Gastroesophageal sphincter (tissue), 4 donors: ENCODE data around the gene APBA1. TPM values are rescaled to one million over a fixed set of nuclear protein-coding genes. Genes with fewer than 3 reads are reported as not detected.

Experiments used
- ATAC-seq: fragments of 150-250 bp; one replicate; pipeline ENCODE4 v1.9.1; 2016; ENCODE audit warnings: mild to moderate bottlenecking, moderate library complexity
- H3K27ac ChIP-seq, 4 donors: fragments of 200-600 bp; sonication (generic) in 3 of 4; 1 replicate in 3 of 4; 2 replicates in 1 of 4; pipeline ENCODE4 v1.5.1; 2016 to 2019
- H3K27me3 ChIP-seq: fragments of 200-600 bp; sonication (generic); one replicate; pipeline ENCODE4 v1.5.1; 2019
- H3K36me3 ChIP-seq, 2 donors: fragments of 200-600 bp; sonication (generic); one replicate each; pipeline ENCODE4 v1.5.1; 2019; ENCODE audit warnings: control low read depth in 1 of 2
- H3K4me1 ChIP-seq, 3 donors: fragments of 200-600 bp; sonication (generic); 1 replicate in 2 of 3; 2 replicates in 1 of 3; pipeline ENCODE4 v1.5.1; 2016 to 2019; ENCODE audit warnings: control low read depth in 2 of 3
- H3K4me3 ChIP-seq, 2 donors: fragments of 200-600 bp; sonication (generic); one replicate each; pipeline ENCODE4 v1.5.1; 2019; ENCODE audit warnings: mild to moderate bottlenecking in 1 of 2, moderate library complexity in 1 of 2
- H3K9me3 ChIP-seq, 3 donors: fragments of 200-600 bp; sonication (generic); one replicate each; pipeline ENCODE4 v1.5.1; 2017 to 2019; ENCODE audit warnings: control low read depth in 2 of 3
- EP300 ChIP-seq: sonication (generic); formaldehyde crosslinking; IDR thresholded peaks from one replicate; pipeline ENCODE4 v1.6.1; 2017; ENCODE audit warnings: antibody characterized with exemption, mild to moderate bottlenecking
- POLR2A ChIP-seq, 2 donors: fragments of 450-650 bp; IDR thresholded peaks; one replicate each; pipeline ENCODE4 v1.6.1; 2017; ENCODE audit warnings: antibody characterized with exemption in 2 of 2, mild to moderate bottlenecking in 2 of 2, moderate library complexity in 1 of 2
- POLR2AphosphoS5 ChIP-seq: sonication (generic); formaldehyde crosslinking; IDR thresholded peaks from one replicate; pipeline ENCODE4 v1.6.1; 2017; ENCODE audit warnings: antibody characterized with exemption
- WGBS, 2 donors: methylation state at CpG; one replicate each; pipeline ENCODE4 v1.1.5; 2018; ENCODE audit warnings: low coverage in 1 of 2; 5-methylcytosine and 5-hydroxymethylcytosine counted together
- total RNA-seq, 4 donors: library from RNA; depleted of rRNA; stranded (reverse); fragments of >200 nt; gene quantifications; one replicate each; pipeline ENCODE4 v1.1.0, GENCODE V29; 2016
- TF ChIP-seq, protein P1 (sequence below), 4 experiments: fragments of 200-600 bp in 2 of 4; fragments of 450-650 bp in 2 of 4; sonication (generic) in 1 of 4; IDR thresholded peaks; one replicate each; pipeline ENCODE4 v1.5.1; 2017 to 2019; ENCODE audit warnings: antibody characterized with exemption in 4 of 4, mild to moderate bottlenecking in 2 of 4, moderate library complexity in 2 of 4

The APBA1 gene
- total RNA-seq, 4 donors from 2014 or later: 4.7 to 10.5 (median 5.8) TPM

DNA sequence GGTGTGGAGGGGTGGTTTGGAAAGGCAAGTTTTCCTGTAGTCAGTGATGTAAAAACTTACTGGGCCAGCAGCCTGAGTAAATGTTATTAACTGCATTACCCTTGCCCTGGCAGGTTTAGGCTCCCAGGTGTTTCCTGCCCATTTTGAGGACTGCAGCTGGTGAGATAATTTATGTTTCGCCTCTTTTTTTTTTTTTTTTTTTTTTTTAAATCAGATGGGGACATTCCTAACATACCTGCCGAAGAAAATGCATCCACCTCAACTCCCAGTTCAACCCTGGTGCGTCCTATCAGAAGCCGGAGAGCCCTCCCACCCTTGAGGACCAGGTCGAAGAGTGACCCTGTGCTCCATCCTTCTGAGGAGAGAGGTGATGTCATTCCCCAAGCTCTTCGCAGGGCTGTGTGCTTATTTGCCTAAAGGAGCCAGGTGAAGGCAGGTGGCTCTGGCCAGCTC, 286.6 kb downstream of the APBA1 start:
- Histone ChIP-seq H3K36me3 (peaks cover 0 to 66% of the 10 kb centered on the region in 2 donors), H3K4me3 (no peak overlapping the region), H3K4me1 (peaks cover 0 to 17% (median 5%) of the 10 kb centered on the region in 3 donors), H3K27me3 (no peaks in the 10 kb centered on the region), H3K9me3 (no peaks in the 10 kb centered on the region), H3K27ac (no peak overlapping the region)
- WGBS, 2 donors: 8% methylated on average over 2 of the region's 6 CpGs; no CpG with 5 or more reads in 1 of the 2 donors
- TF ChIP-seq, protein P1, sequence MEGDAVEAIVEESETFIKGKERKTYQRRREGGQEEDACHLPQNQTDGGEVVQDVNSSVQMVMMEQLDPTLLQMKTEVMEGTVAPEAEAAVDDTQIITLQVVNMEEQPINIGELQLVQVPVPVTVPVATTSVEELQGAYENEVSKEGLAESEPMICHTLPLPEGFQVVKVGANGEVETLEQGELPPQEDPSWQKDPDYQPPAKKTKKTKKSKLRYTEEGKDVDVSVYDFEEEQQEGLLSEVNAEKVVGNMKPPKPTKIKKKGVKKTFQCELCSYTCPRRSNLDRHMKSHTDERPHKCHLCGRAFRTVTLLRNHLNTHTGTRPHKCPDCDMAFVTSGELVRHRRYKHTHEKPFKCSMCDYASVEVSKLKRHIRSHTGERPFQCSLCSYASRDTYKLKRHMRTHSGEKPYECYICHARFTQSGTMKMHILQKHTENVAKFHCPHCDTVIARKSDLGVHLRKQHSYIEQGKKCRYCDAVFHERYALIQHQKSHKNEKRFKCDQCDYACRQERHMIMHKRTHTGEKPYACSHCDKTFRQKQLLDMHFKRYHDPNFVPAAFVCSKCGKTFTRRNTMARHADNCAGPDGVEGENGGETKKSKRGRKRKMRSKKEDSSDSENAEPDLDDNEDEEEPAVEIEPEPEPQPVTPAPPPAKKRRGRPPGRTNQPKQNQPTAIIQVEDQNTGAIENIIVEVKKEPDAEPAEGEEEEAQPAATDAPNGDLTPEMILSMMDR (IDR thresholded peaks at IDR 0.05): no peak
- TF ChIP-seq EP300 (no peak), POLR2AphosphoS5 (no peak), POLR2A (IDR thresholded peaks at IDR 0.05) (no peak)
- ATAC-seq: no peak

DNA sequence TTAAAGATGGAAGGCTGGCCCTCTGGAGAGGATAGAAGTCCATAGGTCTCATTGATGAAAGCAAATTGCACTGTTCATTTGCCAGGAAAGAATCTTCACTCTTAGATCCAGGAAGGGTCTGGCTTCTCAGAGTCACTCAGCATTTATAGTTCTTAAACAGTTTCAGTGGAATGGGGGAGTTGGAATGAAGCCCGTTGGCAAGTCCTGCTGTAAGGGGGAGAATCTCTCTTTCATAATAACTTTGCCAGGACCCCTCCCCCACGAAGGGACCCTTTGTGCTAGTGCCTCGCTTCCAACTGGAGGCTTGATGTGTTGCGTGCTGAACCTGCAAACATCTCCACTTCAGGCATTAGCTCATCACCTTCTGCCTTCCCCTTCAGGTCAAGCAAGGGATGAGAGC, 290.0 kb downstream of the APBA1 start:
- no peak for ATAC-seq
- peaks cover 5 to 43% (median 10%) of the 10 kb centered on the region in 3 donors for H3K4me1 ChIP-seq
- no peaks in the 10 kb centered on the region for H3K27me3 ChIP-seq
- H3K36me3 ChIP-seq: peaks cover 0 to 42% of the 10 kb centered on the region in 2 donors
- H3K9me3 ChIP-seq: no peaks in the 10 kb centered on the region
- TF ChIP-seq, protein P1 (IDR thresholded peaks at IDR 0.05): no peak
- no peak for TF ChIP-seq POLR2A (IDR thresholded peaks at IDR 0.05)
- no peak for TF ChIP-seq POLR2AphosphoS5
- H3K27ac ChIP-seq: no peak overlapping the region
- no peak overlapping the region for H3K4me3 ChIP-seq
- 52% methylated on average over 2 of the region's 4 CpGs; no CpG with 5 or more reads in 1 of the 2 donors for WGBS, 2 donors

GRCh38 chr9:69380811-69381210, 291.4 kb downstream of the APBA1 start:
- no peaks in the 10 kb centered on the region for H3K27me3 ChIP-seq
- no peak overlapping the region for H3K4me3 ChIP-seq
- H3K27ac ChIP-seq: peak overlapping the region in 3 of 4 donors; percentile 14 to 27 (median 23)
- ATAC-seq: no peak
- no peaks in the 10 kb centered on the region for H3K9me3 ChIP-seq
- TF ChIP-seq, protein P1 (IDR thresholded peaks at IDR 0.05): no peak
- no peak for TF ChIP-seq POLR2AphosphoS5
- no peak for TF ChIP-seq POLR2A (IDR thresholded peaks at IDR 0.05)
- no peak for TF ChIP-seq EP300
- H3K4me1 ChIP-seq: peaks cover 13 to 55% (median 19%) of the 10 kb centered on the region in 3 donors
- peaks cover 0 to 29% of the 10 kb centered on the region in 2 donors for H3K36me3 ChIP-seq
- WGBS, 2 donors: 100% methylated on average over 1 of the region's 3 CpGs; no CpG with 5 or more reads in 1 of the 2 donors

GRCh38 chr9:69380301-69380700, 291.9 kb downstream of the APBA1 start:
- WGBS, 2 donors: 42 to 69% methylated on average over 3 to 5 of the region's 6 CpGs
- no peak for TF ChIP-seq POLR2A (IDR thresholded peaks at IDR 0.05)
- TF ChIP-seq, protein P1 (IDR thresholded peaks at IDR 0.05): no peak
- TF ChIP-seq POLR2AphosphoS5: no peak
- no peak for TF ChIP-seq EP300
- Histone ChIP-seq H3K9me3 (no peaks in the 10 kb centered on the region), H3K4me1 (peaks cover 13 to 55% (median 19%) of the 10 kb centered on the region in 3 donors), H3K4me3 (no peak overlapping the region), H3K27me3 (no peaks in the 10 kb centered on the region), H3K27ac (peak overlapping the region in 3 of 4 donors; percentile 14 to 67 (median 23)), H3K36me3 (peaks cover 0 to 24% of the 10 kb centered on the region in 2 donors)
- ATAC-seq: no peak

GRCh38 chr9:69379270-69379982, 292.7 kb downstream of the APBA1 start:
- H3K9me3 ChIP-seq: no peaks in the 10 kb centered on the region
- H3K36me3 ChIP-seq: peaks cover 0 to 16% of the 10 kb centered on the region in 2 donors
- WGBS, 2 donors: 53 to 60% methylated on average over 7 to 8 of the region's 9 CpGs
- TF ChIP-seq EP300 (no peak), POLR2A (IDR thresholded peaks at IDR 0.05) (no peak), POLR2AphosphoS5 (no peak)
- TF ChIP-seq, protein P1 (IDR thresholded peaks at IDR 0.05): no peak
- H3K4me1 ChIP-seq: peaks cover 13 to 55% (median 19%) of the 10 kb centered on the region in 3 donors
- no peak overlapping the region for H3K4me3 ChIP-seq
- no peak for ATAC-seq
- peak overlapping the region in 3 of 4 donors; percentile 14 to 67 (median 16) for H3K27ac ChIP-seq
- no peaks in the 10 kb centered on the region for H3K27me3 ChIP-seq
